ENCODE results near the gene SMCO3. TPM values are rescaled to one million over a fixed set of nuclear protein-coding genes. Genes with fewer than 3 reads are reported as not detected.
A peak's percentile ranks its signal among the peaks of the same experiment; 100 is the strongest.

The SMCO3 gene
- total and polyA plus RNA-seq, 2 of the 8 experiments (the other 6 are each of a cell fraction or from before 2014, with no cell fraction given) = not detected

DNA sequence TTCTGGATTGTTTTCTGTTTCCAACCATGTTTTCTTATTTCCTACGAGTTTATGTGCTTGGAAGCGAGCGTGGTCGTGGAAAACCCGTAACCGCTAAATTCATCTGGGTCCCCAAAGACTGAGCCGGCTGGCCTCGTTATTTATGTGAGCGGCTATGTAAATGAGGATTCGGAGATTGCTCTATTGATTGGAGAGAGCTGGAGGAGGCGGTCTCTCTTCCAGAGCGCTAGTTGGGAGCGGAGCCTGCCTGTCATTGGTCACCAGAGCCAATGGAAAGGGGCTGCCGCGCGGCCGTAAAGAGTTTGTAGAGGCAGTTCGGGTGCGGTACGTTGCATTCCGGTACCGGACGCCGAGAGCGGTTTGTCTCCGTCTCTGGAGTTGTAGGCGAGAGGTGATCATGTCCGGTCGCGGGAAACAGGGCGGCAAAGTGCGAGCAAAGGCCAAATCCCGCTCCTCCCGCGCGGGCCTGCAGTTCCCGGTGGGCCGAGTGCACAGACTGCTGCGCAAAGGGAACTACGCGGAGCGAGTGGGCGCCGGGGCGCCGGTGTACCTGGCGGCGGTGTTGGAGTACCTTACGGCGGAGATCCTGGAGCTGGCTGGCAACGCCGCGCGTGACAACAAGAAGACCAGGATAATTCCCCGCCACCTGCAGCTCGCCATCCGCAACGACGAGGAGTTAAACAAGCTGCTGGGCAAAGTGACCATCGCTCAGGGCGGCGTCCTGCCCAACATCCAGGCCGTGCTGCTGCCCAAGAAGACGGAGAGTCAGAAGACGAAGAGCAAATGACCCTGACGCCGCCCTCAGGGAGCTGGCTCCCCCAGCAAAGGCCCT is 39.7 kb downstream of the SMCO3 start:
- H2BK5ac ChIP-seq (ENCODE audit: low read depth, low read length) = peak overlapping the region; percentile 91
- H4K8ac ChIP-seq (ENCODE audit: extremely low read depth, insufficient read depth, low read length) = peak overlapping the region; percentile 11; the same call in 1 of the 2 replicates
- H2AK5ac ChIP-seq (ENCODE audit: low read depth, low read length) = no peak overlapping the region
- peak overlapping the region; percentile 51 to 64 (median 60); a peak in 6 of 7 replicates for H3K9ac ChIP-seq (replicated peaks in 1 of 4; ENCODE audit: extremely low read depth in 1 of 4, low read depth in 3 of 4, low read length in 3 of 4)
- ChIA-PET POLR2A (ENCODE audit: partially characterized antibody) (interaction anchor here (0.7 to 7.3 kb wide), 24 partner anchors 7 to 227 kb away, joined by 3 to 136 read pairs (median 4); partner anchors contain the start of genes C12orf60, GUCY2C and WBP11), CTCF (ENCODE audit: partially characterized antibody) (interaction anchor here (0.6 to 4.6 kb wide), 10 partner anchors 8 to 960 kb away, joined by 3 to 24 read pairs (median 3); no protein-coding TSS in a partner anchor)
- no peak overlapping the region for H3K14ac ChIP-seq (ENCODE audit: insufficient read length)
- 6% methylated on average over 65 of the region's 67 CpGs; no CpG with 5 or more reads in 1 of the 2 experiments for WGBS, 2 experiments (ENCODE audit: extremely low coverage in 1 of 2, insufficient coverage in 1 of 2, insufficient read length in 1 of 2, insufficient replicate concordance in 2 of 2, low coverage in 1 of 2, low lambda C conversion rate in 2 of 2, missing lambda C conversion rate in 1 of 2)
- H3K27ac ChIP-seq (ENCODE audit: low read depth, low read length) = no peak overlapping the region
- peak overlapping the region; percentile 89 for H3K18ac ChIP-seq (ENCODE audit: extremely low read depth, low read length)
- H2AFZ ChIP-seq (ENCODE audit: low read length) = no peak overlapping the region
- H3K4ac ChIP-seq (replicated peaks; ENCODE audit: insufficient read length, low read depth, low read length) = no peak overlapping the region
- H4K5ac ChIP-seq (ENCODE audit: insufficient read length, low read depth, low read length) = peak overlapping the region; percentile 38
- peak overlapping the region; percentile 90; the same call in 1 of the 2 replicates for H2BK15ac ChIP-seq (ENCODE audit: low read length)
- H4K20me1 ChIP-seq (replicated peaks in 1 of 2; ENCODE audit: control insufficient read depth in 1 of 2, insufficient read depth in 2 of 2, low read length in 2 of 2) = peaks cover 0 to 8% of the 10 kb centered on the region in 2 experiments
- H3K4me3 ChIP-seq (ENCODE audit: extremely low read depth in 1 of 4, insufficient read depth in 2 of 4, low read depth in 3 of 4, low read length in 4 of 4) = peak overlapping the region; percentile 75 to 93 (median 86)
- peaks cover 0 to 16% of the 10 kb centered on the region in 2 experiments; a peak in 2 of 4 replicates for H3K79me2 ChIP-seq (ENCODE audit: control insufficient read depth in 1 of 2, insufficient read depth in 2 of 2, low read length in 2 of 2)
- H3K9me3 ChIP-seq (ENCODE audit: insufficient read depth in 2 of 2, low read depth in 1 of 2, low read length in 1 of 2) = no peaks in the 10 kb centered on the region
- no peaks in the 10 kb centered on the region for H3K79me1 ChIP-seq (ENCODE audit: low read depth, low read length)
- DNase-seq (ENCODE audit: low read depth in 1 of 2, low spot score in 2 of 2) (peak in 1 of 2 experiments; percentile 91), FAIRE-seq (peak; percentile 7)
- peak overlapping the region; percentile 70 for H4K91ac ChIP-seq (replicated peaks; ENCODE audit: insufficient read length, low read length)
- H2BK12ac ChIP-seq (ENCODE audit: low read depth, low read length) = peak overlapping the region; percentile 89; the same call in 1 of the 2 replicates
- H3K23me2 ChIP-seq (ENCODE audit: low read depth, low read length) = peaks cover 4% of the 10 kb centered on the region
- H2BK20ac ChIP-seq (ENCODE audit: low read length) = peak overlapping the region; percentile 62; the same call in 1 of the 2 replicates
- no peak overlapping the region for H3K23ac ChIP-seq (ENCODE audit: insufficient read length)
- H3K27me3 ChIP-seq (replicated peaks in 1 of 4; ENCODE audit: control insufficient read depth in 3 of 4, extremely low read depth in 1 of 4, insufficient read depth in 3 of 4, low read length in 3 of 4) = no peaks in the 10 kb centered on the region
- no peaks in the 10 kb centered on the region for H3K36me3 ChIP-seq (ENCODE audit: control insufficient read depth in 2 of 4, insufficient read depth in 4 of 4, low read length in 3 of 4)
- H3K4me1 ChIP-seq (replicated peaks in 1 of 4; ENCODE audit: control insufficient read depth in 3 of 4, insufficient read depth in 4 of 4, low read length in 3 of 4) = peaks cover 0 to 3% (median 0%) of the 10 kb centered on the region in 4 experiments; a peak in 1 of 7 replicates
- peak overlapping the region; percentile 29 for H2BK120ac ChIP-seq (replicated peaks; ENCODE audit: low read depth, low read length)
- peak overlapping the region; percentile 76 to 81 for H3K4me2 ChIP-seq (ENCODE audit: insufficient read depth in 1 of 2, low read depth in 2 of 2, low read length in 2 of 2)
- H3K56ac ChIP-seq (replicated peaks; ENCODE audit: insufficient read length, low read depth, low read length) = no peak overlapping the region
- TF ChIP-seq TEAD4 (IDR thresholded peaks at IDR 0.05; ENCODE audit: low read depth, low read length) (peak; percentile 60), EZH2 (IDR thresholded peaks at IDR 0.05; ENCODE audit: low read depth, low read length, severe bottlenecking) (peak; percentile 32), RNF2 (IDR thresholded peaks at IDR 0.05; ENCODE audit: borderline replicate concordance, low read depth, low read length, missing control alignments, poor library complexity, severe bottlenecking) (no peak), EGR1 (IDR thresholded peaks at IDR 0.05; ENCODE audit: borderline replicate concordance, low read depth, low read length) (no peak), POU5F1 (IDR thresholded peaks at IDR 0.05; ENCODE audit: low read depth, low read length) (no peak), BACH1 (IDR thresholded peaks at IDR 0.05; ENCODE audit: low read length) (no peak), CBX5 (IDR thresholded peaks at IDR 0.05; ENCODE audit: low read depth, low read length) (no peak)
- TF ChIP-seq, protein P1, sequence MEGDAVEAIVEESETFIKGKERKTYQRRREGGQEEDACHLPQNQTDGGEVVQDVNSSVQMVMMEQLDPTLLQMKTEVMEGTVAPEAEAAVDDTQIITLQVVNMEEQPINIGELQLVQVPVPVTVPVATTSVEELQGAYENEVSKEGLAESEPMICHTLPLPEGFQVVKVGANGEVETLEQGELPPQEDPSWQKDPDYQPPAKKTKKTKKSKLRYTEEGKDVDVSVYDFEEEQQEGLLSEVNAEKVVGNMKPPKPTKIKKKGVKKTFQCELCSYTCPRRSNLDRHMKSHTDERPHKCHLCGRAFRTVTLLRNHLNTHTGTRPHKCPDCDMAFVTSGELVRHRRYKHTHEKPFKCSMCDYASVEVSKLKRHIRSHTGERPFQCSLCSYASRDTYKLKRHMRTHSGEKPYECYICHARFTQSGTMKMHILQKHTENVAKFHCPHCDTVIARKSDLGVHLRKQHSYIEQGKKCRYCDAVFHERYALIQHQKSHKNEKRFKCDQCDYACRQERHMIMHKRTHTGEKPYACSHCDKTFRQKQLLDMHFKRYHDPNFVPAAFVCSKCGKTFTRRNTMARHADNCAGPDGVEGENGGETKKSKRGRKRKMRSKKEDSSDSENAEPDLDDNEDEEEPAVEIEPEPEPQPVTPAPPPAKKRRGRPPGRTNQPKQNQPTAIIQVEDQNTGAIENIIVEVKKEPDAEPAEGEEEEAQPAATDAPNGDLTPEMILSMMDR (IDR thresholded peaks at IDR 0.05; ENCODE audit: control extremely low read depth in 1 of 3, insufficient read depth in 1 of 3, low read depth in 1 of 3, low read length in 3 of 3) = no peak

Data from H1 (cell line).